Peyer's patch (tissue), 4 donors: ENCODE results near the gene TPBG.

ENCODE experiments used
- CTCF ChIP-seq, 6 experiments: fragments of 450-650 bp in 4 of 6; fragments of 200-600 bp in 2 of 6; sonication (generic) in 1 of 6; IDR thresholded peaks; one replicate each; pipeline ENCODE4 v1.5.1; 2017 to 2019; ENCODE audit warnings: antibody characterized with exemption in 6 of 6, mild to moderate bottlenecking in 3 of 6, moderate library complexity in 1 of 6
- POLR2A ChIP-seq, 2 donors: fragments of 450-650 bp; IDR thresholded peaks; one replicate each; pipeline ENCODE4 v1.5.1; 2017; ENCODE audit warnings: antibody characterized with exemption in 2 of 2, mild to moderate bottlenecking in 2 of 2, moderate library complexity in 2 of 2

DNA sequence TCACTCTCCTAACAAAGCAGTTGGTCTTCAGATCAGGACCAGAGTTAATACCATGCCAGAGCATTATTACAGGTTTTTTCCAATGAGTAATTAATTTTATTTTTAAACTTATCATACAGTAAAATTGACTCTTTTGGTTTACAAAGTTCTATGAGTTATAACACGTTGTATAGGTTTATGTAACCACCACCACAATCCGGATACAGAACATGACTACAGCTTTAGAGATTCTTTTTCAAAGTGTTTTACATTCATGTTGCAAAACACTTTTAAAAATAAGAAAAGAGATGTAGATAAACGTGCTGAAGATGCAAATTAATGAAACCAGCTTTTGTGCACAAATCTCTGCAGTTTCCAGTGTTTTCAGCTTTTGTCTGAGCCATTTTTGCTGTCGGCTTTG, 1.5 kb upstream of the TPBG start:
- TF ChIP-seq POLR2A (IDR thresholded peaks at IDR 0.05) = no peak
- no peak for TF ChIP-seq CTCF (IDR thresholded peaks at IDR 0.05)
